K562 (cell line): ENCODE measurements around the gene RGL2. TPM values are rescaled to one million over a fixed set of nuclear protein-coding genes. Genes with fewer than 3 reads are reported as not detected.

Source experiments
- BRD4 ChIP-seq: fragments of 200-600 bp; sonication (generic); IDR thresholded peaks from 2 replicates; pipeline ENCODE4 v1.6.1; 2017; ENCODE audit warnings: inconsistent platforms
- CBX2 ChIP-seq: fragments of 200-600 bp; sonication (generic); IDR thresholded peaks from one replicate; pipeline ENCODE4 v1.6.1; 2012; ENCODE audit warnings: mild to moderate bottlenecking, low read length, inconsistent platforms; ENCODE audit not compliant: insufficient read depth, poor library complexity, severe bottlenecking
- CSDE1 ChIP-seq, 2 experiments: fragments of 450-650 bp; IDR thresholded peaks; 2 replicates each; pipeline ENCODE4 v1.6.1; 2016; ENCODE audit warnings: mild to moderate bottlenecking in 1 of 2
- ELF2 ChIP-seq: fragments of 250-450 bp; sonication (Bioruptor Pico); IDR thresholded peaks from 2 replicates; pipeline ENCODE4 v1.5.0; 2021; ENCODE audit warnings: mild to moderate bottlenecking
- EP400 ChIP-seq: fragments of 450-650 bp; IDR thresholded peaks from 2 replicates; pipeline ENCODE4 v1.6.1; 2017; ENCODE audit warnings: antibody characterized with exemption, mild to moderate bottlenecking, moderate library complexity
- HNRNPK ChIP-seq: fragments of 200-400 bp; formaldehyde crosslinking; IDR thresholded peaks from one replicate; pipeline ENCODE4 v1.6.1; 2018; ENCODE audit warnings: mild to moderate bottlenecking, low read depth, low read length; ENCODE audit not compliant: poor library complexity, severe bottlenecking
- MXD1 ChIP-seq: fragments of 250-450 bp; sonication (Bioruptor Pico); IDR thresholded peaks from 2 replicates; pipeline ENCODE4 v1.8.0; 2021; ENCODE audit warnings: borderline replicate concordance, mild to moderate bottlenecking, moderate library complexity; ENCODE audit not compliant: poor library complexity, severe bottlenecking
- NFIX ChIP-seq: fragments of 250-450 bp; sonication (Bioruptor Pico); IDR thresholded peaks from 2 replicates; pipeline ENCODE4 v1.4.0; 2020; ENCODE audit warnings: low read depth, mild to moderate bottlenecking, moderate library complexity
- NUFIP1 ChIP-seq: fragments of 450-650 bp; IDR thresholded peaks from 2 replicates; pipeline ENCODE4 v1.6.1; 2018; ENCODE audit not compliant: partially characterized antibody
- PHF20 ChIP-seq: fragments of 450-650 bp; IDR thresholded peaks from 2 replicates; pipeline ENCODE4 v1.6.1; 2018; ENCODE audit not compliant: partially characterized antibody
- RBM14 ChIP-seq: fragments of 200-400 bp; formaldehyde crosslinking; IDR thresholded peaks from 2 replicates; pipeline ENCODE4 v1.6.1; 2018; ENCODE audit warnings: low read depth, mild to moderate bottlenecking, low read length, moderate library complexity, borderline replicate concordance; ENCODE audit not compliant: insufficient read depth
- RBM34 ChIP-seq: fragments of 200-400 bp; formaldehyde crosslinking; IDR thresholded peaks from 2 replicates; pipeline ENCODE4 v1.6.1; 2018; ENCODE audit warnings: low read length, borderline replicate concordance; ENCODE audit not compliant: insufficient read depth
- RHOXF2B ChIP-seq: fragments of 250-450 bp; sonication (Bioruptor Pico); conservative IDR thresholded peaks from 2 replicates; pipeline ENCODE4 v1.5.1; 2021
- SMARCB1 ChIP-seq: IDR thresholded peaks from 2 replicates; pipeline ENCODE4 v1.6.1; 2011; ENCODE audit warnings: improper control_type of control experiment, low read depth; ENCODE audit not compliant: insufficient read length
- XRCC3 ChIP-seq: fragments of 450-650 bp; IDR thresholded peaks from 2 replicates; pipeline ENCODE4 v1.6.1; 2017; ENCODE audit warnings: mild to moderate bottlenecking, moderate library complexity
- ZNF398 ChIP-seq: fragments of 250-450 bp; sonication (Bioruptor Pico); IDR thresholded peaks from 2 replicates; pipeline ENCODE4 v1.8.0; 2021; ENCODE audit warnings: moderate library complexity, mild to moderate bottlenecking, inconsistent platforms
- ZNF639 ChIP-seq, 2 experiments: fragments of 200-800 bp in 1 of 2; sonication (Bioruptor generic) in 1 of 2; sonication (generic) in 1 of 2; formaldehyde crosslinking in 1 of 2; IDR thresholded peaks in 1 of 2; conservative IDR thresholded peaks in 1 of 2; 2 replicates each; pipeline versions ENCODE4 v1.5.0 to v1.6.1; 2016 to 2020; ENCODE audit warnings: missing compliant biosample characterization in 1 of 2, missing genetic modification characterization in 1 of 2, missing genetic modification reagents in 1 of 2
- polyA plus RNA-seq, 8 experiments: library from polyadenylated mRNA; depleted of rRNA in 4 of 8; stranded (reverse) in 5 of 8; unstranded in 3 of 8; fragments of >200 nt; fragmentation: Nextera tagmentation in 2 of 8; fragmentation: Illumina TruSeq in 1 of 8; extraction: Ambion mirVana in 2 of 8; extraction: Trizol in 1 of 8; gene quantifications; 2 replicates each; pipeline versions ENCODE4 v1.2.1 to v1.2.3, GENCODE V29; 2011 to 2014; ENCODE audit warnings: inconsistent platforms in 1 of 8, missing spikeins in 1 of 8
- total RNA-seq, 7 experiments: library from RNA; depleted of rRNA in 6 of 7; stranded (reverse); fragments of >200 nt in 6 of 7; fragmentation: Illumina TruSeq in 2 of 7; extraction: Trizol in 2 of 7; gene quantifications; 2 replicates each; pipeline versions ENCODE4 v1.2.1 to v1.2.3, GENCODE V29; 2011 to 2021; ENCODE audit warnings: low replicate concordance in 1 of 7
- TF ChIP-seq, protein P1 (sequence below): fragments of 450-650 bp; IDR thresholded peaks from 2 replicates; pipeline ENCODE4 v1.7.1; 2018; ENCODE audit warnings: mild to moderate bottlenecking, low read depth; ENCODE audit not compliant: partially characterized antibody
- TF ChIP-seq, protein P2 (sequence below): fragments of 450-650 bp; IDR thresholded peaks from 2 replicates; pipeline ENCODE4 v1.6.1; 2014; ENCODE audit warnings: low read depth, mild to moderate bottlenecking, moderate library complexity, borderline replicate concordance

RGL2 gene
- total and polyA plus RNA-seq, 9 of the 15 experiments (the other 6 are each of a cell fraction or from before 2014, with no cell fraction given): 1.8 to 57.1 (median 19.5) TPM

DNA sequence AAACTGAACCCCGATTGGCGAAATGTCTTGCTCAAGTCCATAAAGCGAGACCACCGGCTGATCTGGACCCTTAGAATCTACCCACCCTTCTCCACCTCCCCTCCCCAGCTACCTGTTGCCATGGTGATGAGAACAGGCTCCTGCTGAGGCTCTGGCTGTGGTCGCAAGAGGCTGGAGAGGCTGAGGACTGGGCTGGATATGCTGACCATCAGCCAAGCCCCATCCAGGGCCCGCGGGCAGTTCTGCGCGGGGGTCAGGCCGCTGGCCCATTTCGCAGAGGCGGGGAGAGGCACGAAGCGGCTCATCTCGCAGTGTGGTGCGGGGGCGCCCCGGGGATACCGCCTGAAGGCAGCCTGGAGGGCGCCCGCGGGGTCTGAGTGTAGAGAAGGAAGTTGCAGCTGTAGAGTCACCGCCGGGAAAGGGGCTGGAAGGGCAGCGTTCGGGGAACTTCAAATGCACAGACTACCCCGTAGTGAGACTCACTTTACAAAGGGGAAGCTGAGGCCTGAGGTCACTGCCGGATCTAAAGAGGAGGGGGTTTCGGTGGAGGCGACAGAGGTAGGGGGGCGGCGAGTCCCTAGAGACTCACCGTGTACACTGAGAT lies 14.5 kb upstream of the RGL2 start (continued):
- TF ChIP-seq RBM14 (no peak), BRD4 (no peak), RBM34 (no peak), HNRNPK (no peak), PHF20 (no peak), ZNF639 (CRISPR knock-in tag; conservative IDR thresholded peaks at IDR 0.05 in 1 of 2, IDR thresholded peaks at IDR 0.05 in 1 of 2) (no peak; a peak in 1 of 4 replicates), MXD1 (CRISPR knock-in tag) (no peak), NFIX (CRISPR knock-in tag) (no peak), EP400 (no peak; the same call in 1 of the 2 replicates), CBX2 (no peak), NUFIP1 (no peak), ZNF398 (no peak), ELF2 (CRISPR knock-in tag) (no peak), SMARCB1 (no peak), XRCC3 (no peak), RHOXF2B (no peak), CSDE1 (IDR thresholded peaks at IDR 0.05) (no peak)
- TF ChIP-seq, protein P1, sequence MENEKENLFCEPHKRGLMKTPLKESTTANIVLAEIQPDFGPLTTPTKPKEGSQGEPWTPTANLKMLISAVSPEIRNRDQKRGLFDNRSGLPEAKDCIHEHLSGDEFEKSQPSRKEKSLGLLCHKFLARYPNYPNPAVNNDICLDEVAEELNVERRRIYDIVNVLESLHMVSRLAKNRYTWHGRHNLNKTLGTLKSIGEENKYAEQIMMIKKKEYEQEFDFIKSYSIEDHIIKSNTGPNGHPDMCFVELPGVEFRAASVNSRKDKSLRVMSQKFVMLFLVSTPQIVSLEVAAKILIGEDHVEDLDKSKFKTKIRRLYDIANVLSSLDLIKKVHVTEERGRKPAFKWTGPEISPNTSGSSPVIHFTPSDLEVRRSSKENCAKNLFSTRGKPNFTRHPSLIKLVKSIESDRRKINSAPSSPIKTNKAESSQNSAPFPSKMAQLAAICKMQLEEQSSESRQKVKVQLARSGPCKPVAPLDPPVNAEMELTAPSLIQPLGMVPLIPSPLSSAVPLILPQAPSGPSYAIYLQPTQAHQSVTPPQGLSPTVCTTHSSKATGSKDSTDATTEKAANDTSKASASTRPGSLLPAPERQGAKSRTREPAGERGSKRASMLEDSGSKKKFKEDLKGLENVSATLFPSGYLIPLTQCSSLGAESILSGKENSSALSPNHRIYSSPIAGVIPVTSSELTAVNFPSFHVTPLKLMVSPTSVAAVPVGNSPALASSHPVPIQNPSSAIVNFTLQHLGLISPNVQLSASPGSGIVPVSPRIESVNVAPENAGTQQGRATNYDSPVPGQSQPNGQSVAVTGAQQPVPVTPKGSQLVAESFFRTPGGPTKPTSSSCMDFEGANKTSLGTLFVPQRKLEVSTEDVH: no peak
- TF ChIP-seq, protein P2, sequence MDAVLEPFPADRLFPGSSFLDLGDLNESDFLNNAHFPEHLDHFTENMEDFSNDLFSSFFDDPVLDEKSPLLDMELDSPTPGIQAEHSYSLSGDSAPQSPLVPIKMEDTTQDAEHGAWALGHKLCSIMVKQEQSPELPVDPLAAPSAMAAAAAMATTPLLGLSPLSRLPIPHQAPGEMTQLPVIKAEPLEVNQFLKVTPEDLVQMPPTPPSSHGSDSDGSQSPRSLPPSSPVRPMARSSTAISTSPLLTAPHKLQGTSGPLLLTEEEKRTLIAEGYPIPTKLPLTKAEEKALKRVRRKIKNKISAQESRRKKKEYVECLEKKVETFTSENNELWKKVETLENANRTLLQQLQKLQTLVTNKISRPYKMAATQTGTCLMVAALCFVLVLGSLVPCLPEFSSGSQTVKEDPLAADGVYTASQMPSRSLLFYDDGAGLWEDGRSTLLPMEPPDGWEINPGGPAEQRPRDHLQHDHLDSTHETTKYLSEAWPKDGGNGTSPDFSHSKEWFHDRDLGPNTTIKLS: no peak
